Lung microvascular endothelial cell (primary cell): ENCODE results near the gene LRRIQ4. TPM values are rescaled to one million over a fixed set of nuclear protein-coding genes. Genes with fewer than 3 reads are reported as not detected.

Experiments
- DNase-seq, 2 donors: peaks; one replicate each; pipeline versions ENCODE4 v3.0.0 to v3.0.0-alpha.2; 2010; ENCODE audit warnings: low read depth in 2 of 2
- total RNA-seq: library from RNA; depleted of rRNA; stranded (reverse); fragments of >200 nt; gene quantifications from 2 replicates; pipeline ENCODE4 v1.2.1, GENCODE V29; 2014

Gene LRRIQ4
- total RNA-seq, result not detected in 2 replicates

- peak; percentile 74 to 80 for DNase-seq
These were observed at the start of gene LRRIQ4, which contains the start of gene LRRC34 for GRCh38 chr3:169812332-169813235. LRRIQ4 (plus strand) TSS chr3:169812870; CDS start chr3:169821922, 9,052 bp downstream. LRRC34 (minus strand) TSS chr3:169812904; CDS start chr3:169812548, 356 bp downstream.

DNA sequence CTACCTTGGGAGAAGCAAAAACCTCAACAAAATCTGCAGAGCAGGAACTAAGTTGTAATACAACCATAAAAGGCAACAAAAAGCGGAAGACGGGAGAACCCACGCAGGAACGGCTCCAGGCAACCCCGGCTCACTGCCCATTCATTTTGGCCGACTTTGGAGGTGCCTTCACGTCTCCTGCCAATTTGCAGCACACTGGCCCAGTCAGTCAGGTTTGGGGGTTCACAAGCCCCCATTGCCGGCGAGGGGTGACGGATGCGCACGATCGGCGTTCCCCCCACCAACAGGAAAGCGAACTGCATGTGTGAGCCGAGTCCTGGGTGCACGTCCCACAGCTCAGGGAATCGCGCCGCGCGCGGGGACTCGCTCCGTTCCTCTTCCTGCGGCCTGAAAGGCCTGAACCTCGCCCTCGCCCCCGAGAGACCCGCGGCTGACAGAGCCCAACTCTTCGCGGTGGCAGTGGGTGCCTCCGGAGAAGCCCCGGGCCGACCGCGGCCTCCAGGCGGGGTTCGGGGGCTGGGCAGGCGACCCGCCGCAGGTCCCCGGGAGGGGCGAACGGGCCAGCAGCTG is 48.3 kb upstream of the LRRIQ4 start:
- peak; percentile 40 to 51 for DNase-seq

GRCh38 chr3:169764882-169765612 is 47.6 kb upstream of the LRRIQ4 start, which contains the start of gene TERC:
TERC (minus strand) TSS chr3:169765060.
- DNase-seq, result peak; percentile 80 to 92

- peak; percentile 53 to 61 for DNase-seq
These were observed 43.1 kb upstream of the LRRIQ4 start, which contains the start of gene ACTRT3 for GRCh38 chr3:169769287-169770181. ACTRT3 (minus strand) TSS chr3:169769561; CDS start chr3:169769520, 41 bp downstream.

- DNase-seq, result peak; percentile 83 to 89
These were observed 41.0 kb upstream of the LRRIQ4 start for GRCh38 chr3:169771497-169772304.

- peak; percentile 81 to 86 for DNase-seq
These were observed 40.3 kb upstream of the LRRIQ4 start for GRCh38 chr3:169772305-169772896.

DNA sequence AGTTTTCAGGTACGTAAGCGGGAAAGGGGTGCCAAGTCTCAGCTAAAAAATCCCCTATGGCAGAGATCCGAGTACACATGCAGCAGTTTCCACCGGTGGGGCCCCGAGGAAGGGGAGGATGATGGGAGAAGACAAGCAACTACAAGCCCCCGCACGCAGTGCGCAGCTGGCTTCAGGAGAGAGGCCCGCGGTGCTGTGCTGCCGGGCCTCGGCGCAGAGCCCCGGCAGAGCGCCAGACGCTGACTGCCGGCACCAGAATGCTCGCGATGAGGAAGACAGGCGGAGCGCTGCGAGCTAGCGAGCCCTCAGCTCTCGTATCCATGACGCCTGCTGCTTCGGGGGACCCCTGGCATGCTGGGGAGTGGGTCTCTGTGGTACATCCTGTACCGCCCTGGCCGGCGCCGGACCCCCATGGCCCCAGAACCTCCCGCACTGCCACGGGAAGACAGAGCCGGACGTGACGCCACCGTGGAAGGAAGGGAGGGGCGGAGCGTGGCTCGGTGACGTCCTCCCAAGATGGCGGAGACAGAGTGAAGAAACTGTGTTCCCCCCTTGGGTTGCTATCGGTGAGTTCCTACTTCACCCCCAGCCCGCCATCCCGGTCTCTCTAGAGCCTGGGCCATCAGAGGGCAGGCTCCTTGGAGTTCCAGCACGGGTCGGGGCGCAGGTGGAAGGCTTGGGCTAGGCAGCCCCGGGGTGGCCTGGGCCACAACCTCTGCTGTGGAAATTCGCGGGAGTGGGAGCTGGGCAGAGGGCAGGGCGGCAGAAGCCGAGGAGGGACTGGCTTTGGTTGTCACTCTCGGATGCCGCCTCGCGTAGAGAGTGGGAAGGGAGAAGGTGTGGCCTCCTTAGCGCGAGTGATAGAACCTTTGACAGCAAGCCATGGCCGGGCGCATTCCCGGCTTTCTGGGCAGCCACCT is 39.5 kb upstream of the LRRIQ4 start, which contains the start of gene MYNN:
Gene MYNN (plus strand): TSS at position 500 of the 920 bp plus-strand sequence. CDS start 900 bp downstream, outside the sequence.
- DNase-seq, result peak; percentile 93 to 94

GRCh38 chr3:169774186-169774585 is 38.5 kb upstream of the LRRIQ4 start:
- peak; percentile 3 to 10 for DNase-seq

- no peak for DNase-seq
These were observed 34.8 kb upstream of the LRRIQ4 start for GRCh38 chr3:169777822-169778221.

GRCh38 chr3:169780742-169781141 is 31.9 kb upstream of the LRRIQ4 start:
- DNase-seq, result no peak

DNA sequence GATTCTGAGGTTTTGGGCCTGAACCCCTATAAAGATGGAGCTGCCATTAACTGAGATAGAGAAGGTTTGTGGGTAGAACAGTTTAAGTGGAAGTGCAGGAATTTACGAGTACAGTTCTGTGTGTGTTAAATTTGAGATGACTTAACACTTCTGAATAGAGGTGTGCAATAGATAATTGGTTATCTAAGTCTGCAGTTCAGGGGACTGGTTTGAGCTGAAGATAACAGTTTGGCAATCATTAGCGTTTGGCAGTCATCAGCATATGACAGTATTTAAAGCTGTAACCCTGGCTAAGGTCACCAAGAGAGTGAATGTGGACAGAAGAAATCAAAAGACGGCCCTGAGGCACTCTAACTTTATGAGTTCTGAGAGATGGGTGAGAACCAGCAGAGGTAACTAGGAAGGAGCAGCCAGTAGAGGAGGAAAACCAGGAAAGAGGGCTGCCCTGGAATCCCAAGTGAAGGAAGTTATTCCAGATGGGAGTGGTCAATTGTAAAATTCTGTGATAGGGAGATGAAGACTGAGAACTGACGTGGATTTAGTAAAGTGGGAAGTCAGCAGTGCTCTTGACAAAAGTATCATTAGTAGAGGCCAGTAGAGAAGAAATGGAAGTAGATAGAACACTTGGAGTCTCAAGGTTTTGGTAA is 31.3 kb upstream of the LRRIQ4 start:
- no peak for DNase-seq

DNA sequence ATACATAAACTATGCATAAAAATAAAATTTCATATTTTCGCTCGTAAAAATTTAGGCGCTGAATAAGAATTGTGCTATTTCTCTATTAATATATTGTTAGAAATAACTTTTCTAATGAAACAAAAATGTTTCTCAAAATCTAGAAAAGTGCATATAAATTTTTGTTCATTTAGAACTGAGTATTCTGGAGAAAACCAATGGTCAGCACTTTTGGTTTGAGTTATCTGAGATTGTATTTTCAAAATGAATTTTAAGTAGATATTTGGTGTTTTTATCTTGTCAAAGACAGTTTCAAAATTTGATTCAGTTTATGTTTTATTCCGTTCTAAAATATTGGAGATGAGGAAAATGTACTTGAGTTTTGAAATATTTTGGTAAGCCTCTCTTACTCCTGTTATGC is 25.6 kb upstream of the LRRIQ4 start:
- DNase-seq, result no peak

DNA sequence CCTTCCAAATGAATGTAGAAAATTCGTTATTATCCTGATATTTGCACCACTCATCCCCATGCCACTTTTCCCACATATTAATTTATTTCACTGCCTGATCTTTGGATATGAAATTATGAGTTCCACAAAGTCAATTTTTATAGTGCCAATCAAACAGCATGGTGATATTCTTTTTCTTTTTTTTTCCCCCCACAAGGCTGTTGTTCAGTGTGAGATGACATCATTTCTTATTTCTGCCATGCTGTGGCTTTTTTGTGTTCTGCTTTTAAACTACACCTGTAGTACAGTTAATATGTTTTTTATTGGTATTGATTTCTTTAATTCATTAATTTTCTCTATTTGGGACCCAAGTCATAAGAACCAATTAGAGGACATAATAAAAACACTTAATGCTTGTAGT is 24.9 kb upstream of the LRRIQ4 start:
- DNase-seq, result no peak

DNA sequence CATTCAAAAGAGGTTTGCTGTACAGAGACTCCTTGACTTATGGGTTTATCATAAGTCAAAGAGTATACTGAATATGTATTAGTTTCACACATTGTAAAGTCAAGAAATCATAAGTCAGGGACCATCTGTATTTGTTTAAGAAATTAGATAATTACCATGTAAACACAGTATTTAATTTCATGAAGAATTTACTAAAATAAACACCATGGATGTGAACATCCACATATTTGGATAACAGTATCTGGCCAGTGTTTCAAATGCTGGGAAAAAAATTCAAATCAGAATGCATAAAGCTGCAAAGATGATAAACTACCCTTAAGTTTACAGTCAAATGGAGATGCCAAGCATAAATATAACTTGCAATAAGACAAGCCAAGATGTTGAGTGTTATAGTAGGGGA is 22.5 kb upstream of the LRRIQ4 start:
- DNase-seq, result no peak

- DNase-seq, result no peak
These were observed 21.8 kb upstream of the LRRIQ4 start for GRCh38 chr3:169790687-169791429.

- no peak for DNase-seq
These were observed 20.3 kb upstream of the LRRIQ4 start for GRCh38 chr3:169792359-169792758.

DNA sequence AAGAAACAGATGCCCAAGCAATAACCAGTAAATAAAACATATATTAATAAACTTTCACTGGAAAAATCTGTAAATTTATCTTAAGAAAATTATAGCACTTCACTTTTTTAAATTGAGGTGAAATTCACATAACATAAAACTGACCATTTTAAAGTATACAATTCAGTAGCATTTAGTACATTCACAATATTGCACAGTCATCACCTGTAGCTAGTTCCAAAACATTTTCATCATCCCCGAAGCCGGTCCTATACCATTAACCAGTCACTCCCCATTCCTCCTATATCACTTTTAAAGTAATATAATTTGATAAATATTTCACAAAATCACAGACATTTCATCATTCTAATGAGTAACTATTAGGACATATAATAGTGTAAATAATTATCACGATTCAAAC is 8.0 kb upstream of the LRRIQ4 start:
- DNase-seq, result no peak
